PC-3 (cell line): Measurements from ENCODE around the gene SLC25A51. TPM values are rescaled to one million over a fixed set of nuclear protein-coding genes. Genes with fewer than 3 reads are reported as not detected.
"Not testable (repeated sequence)": the region's sequence is repeated elsewhere in the genome, so short reads cannot be mapped to it uniquely, and the experiment has no call there.

ENCODE experiments used
- ATAC-seq: fragments of 200-7000 bp; cut with Tn5 transposase; 2 replicates; pipeline ENCODE4 v1.9.1; 2020; ENCODE audit warnings: mild to moderate bottlenecking, moderate library complexity
- BruUV-seq: library from RNA; stranded (reverse); fragments of 400-500 nt; replicated peaks from 2 replicates; lab custom pipeline; 2021; lab: Mats Ljungman, UMichigan
- CTCF ChIA-PET: fragments of 300-600 bp; sonication (Branson Sonifier 250); formaldehyde crosslinking; loops from one replicate; lab custom pipeline; 2022; ENCODE audit warnings: antibody characterized with exemption; lab: Charles Lee
- POLR2A ChIA-PET: fragments of 300-600 bp; sonication (Branson Sonifier 250); formaldehyde crosslinking; loops from one replicate; lab custom pipeline; 2022; ENCODE audit warnings: antibody characterized with exemption; ENCODE audit not compliant: unreplicated experiment; lab: Charles Lee
- DNase-seq: peaks from one replicate; pipeline ENCODE4 v3.0.0-alpha.2; 2015
- H2AFZ ChIP-seq: fragments of 300-600 bp; sonication (generic); 2 replicates; pipeline ENCODE4 v1.6.0; 2016; ENCODE audit warnings: antibody characterized with exemption, low read length
- H3F3A ChIP-seq: fragments of 300-600 bp; sonication (generic); one replicate; pipeline ENCODE4 v1.6.0; 2017; ENCODE audit warnings: antibody characterized with exemption, low read length, control low read depth, mild to moderate bottlenecking; ENCODE audit not compliant: unreplicated experiment
- H3K27ac ChIP-seq: fragments of 300-600 bp; sonication (generic); 2 replicates; pipeline ENCODE4 v1.5.1; 2016; ENCODE audit warnings: mild to moderate bottlenecking, low read length
- H3K27me3 ChIP-seq: fragments of 300-600 bp; sonication (generic); 2 replicates; pipeline ENCODE4 v1.6.1; 2016; ENCODE audit warnings: low read length, mixed read lengths
- H3K36me3 ChIP-seq: fragments of 300-600 bp; sonication (generic); 2 replicates; pipeline ENCODE4 v1.6.1; 2016; ENCODE audit warnings: low read depth, mixed run types, low read length, mixed read lengths
- H3K4me1 ChIP-seq: fragments of 300-600 bp; sonication (generic); 2 replicates; pipeline ENCODE4 v1.5.1; 2016; ENCODE audit warnings: low read length; ENCODE audit not compliant: insufficient read depth
- H3K4me2 ChIP-seq: fragments of 300-600 bp; sonication (generic); 2 replicates; pipeline ENCODE4 v1.6.0; 2016; ENCODE audit warnings: low read length
- H3K4me3 ChIP-seq: fragments of 300-600 bp; sonication (generic); 2 replicates; pipeline ENCODE4 v1.5.1; 2016; ENCODE audit warnings: mild to moderate bottlenecking, low read length, mixed read lengths
- H3K79me2 ChIP-seq: fragments of 300-600 bp; sonication (generic); 2 replicates; pipeline ENCODE4 v1.6.1; 2017; ENCODE audit warnings: low read length, mixed read lengths
- H3K9ac ChIP-seq: fragments of 300-600 bp; sonication (generic); 2 replicates; pipeline ENCODE4 v1.6.0; 2016; ENCODE audit warnings: mild to moderate bottlenecking, low read length
- H3K9me2 ChIP-seq: fragments of 300-600 bp; sonication (generic); replicated peaks from 2 replicates; pipeline ENCODE4 v1.6.1; 2016; ENCODE audit warnings: mixed run types, low read length, mixed read lengths
- H3K9me3 ChIP-seq: fragments of 300-600 bp; sonication (generic); 2 replicates; pipeline ENCODE4 v1.6.1; 2016; ENCODE audit warnings: low read length, mixed read lengths
- H4K20me1 ChIP-seq: fragments of 300-600 bp; sonication (generic); 2 replicates; pipeline ENCODE4 v1.6.1; 2016; ENCODE audit warnings: low read length, mixed read lengths
- EZH2 ChIP-seq: fragments of 300-600 bp; sonication (generic); IDR thresholded peaks from one replicate; pipeline ENCODE4 v1.6.1; 2017; ENCODE audit warnings: antibody characterized with exemption, mild to moderate bottlenecking, low read length; ENCODE audit not compliant: unreplicated experiment
- EZH2phosphoT487 ChIP-seq: fragments of 300-600 bp; sonication (generic); IDR thresholded peaks from 2 replicates; pipeline ENCODE4 v1.6.1; 2018; ENCODE audit warnings: mild to moderate bottlenecking, antibody characterized with exemption, low read length, borderline replicate concordance
- intact Hi-C: fragments of 100-400 bp; cut with micrococcal nuclease; formaldehyde crosslinking; loops from 2 replicates; pipeline ENCODE4 v1.9.0; 2023
- total RNA-seq: library from RNA; depleted of rRNA; stranded (reverse); fragments of >200 nt; gene quantifications from 2 replicates; pipeline ENCODE4 v1.2.3, GENCODE V29; 2014
- TF ChIP-seq, protein P1 (sequence below): fragments of 300-600 bp; sonication (generic); conservative IDR thresholded peaks from 2 replicates; pipeline ENCODE4 v1.5.1; 2017; ENCODE audit warnings: antibody characterized with exemption, low read depth, mild to moderate bottlenecking, low read length

SLC25A51 gene
- total RNA-seq, 1 experiment from 2014 or later, result 24.1 TPM

- DNase-seq, result peak; percentile 86
Observed at GRCh38 chr9:37913480-37914153, 9.7 kb upstream of the SLC25A51 start.

DNA sequence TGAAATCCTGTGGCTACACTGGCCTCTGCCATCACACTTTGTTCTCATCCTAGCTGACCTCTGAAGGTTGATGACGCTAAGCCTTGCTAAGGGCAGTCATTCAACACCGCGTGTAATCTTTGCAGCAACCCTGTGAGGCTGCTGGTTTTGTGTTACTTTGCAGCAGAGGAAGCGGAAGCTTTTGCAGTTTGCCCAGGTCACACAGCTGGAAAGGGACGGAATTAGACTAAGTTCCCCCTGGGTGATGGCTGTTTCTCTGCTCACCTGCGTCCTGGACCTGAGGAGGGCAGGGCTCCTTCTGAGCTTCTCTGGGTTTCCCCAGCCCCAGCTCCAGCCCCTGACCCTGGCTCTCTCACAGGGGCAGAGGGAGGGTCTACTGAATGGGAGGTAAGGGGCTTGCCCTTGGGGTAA, 7.3 kb upstream of the SLC25A51 start:
- Histone ChIP-seq H3K4me3 (no peak overlapping the region), H3K4me2 (no peak overlapping the region), H3K27me3 (no peaks in the 10 kb centered on the region), H3K9me2 (no peaks in the 10 kb centered on the region), H3K9me3 (no peaks in the 10 kb centered on the region), H3K9ac (no peak overlapping the region), H3F3A (no peaks in the 10 kb centered on the region), H2AFZ (no peak overlapping the region), H3K27ac (no peak overlapping the region), H4K20me1 (no peaks in the 10 kb centered on the region), H3K79me2 (no peaks in the 10 kb centered on the region), H3K36me3 (no peaks in the 10 kb centered on the region; the same call in 1 of the 2 replicates), H3K4me1 (peaks cover 7% of the 10 kb centered on the region)
- CTCF ChIA-PET, result no interaction called here
- intact Hi-C loops, result loop anchor here (5.0 kb wide), 2 partner anchors 106 to 176 kb away; no protein-coding TSS in a partner anchor
- ATAC-seq (no peak), DNase-seq (no peak)
- POLR2A ChIA-PET, result no interaction called here
- TF ChIP-seq, protein P1, sequence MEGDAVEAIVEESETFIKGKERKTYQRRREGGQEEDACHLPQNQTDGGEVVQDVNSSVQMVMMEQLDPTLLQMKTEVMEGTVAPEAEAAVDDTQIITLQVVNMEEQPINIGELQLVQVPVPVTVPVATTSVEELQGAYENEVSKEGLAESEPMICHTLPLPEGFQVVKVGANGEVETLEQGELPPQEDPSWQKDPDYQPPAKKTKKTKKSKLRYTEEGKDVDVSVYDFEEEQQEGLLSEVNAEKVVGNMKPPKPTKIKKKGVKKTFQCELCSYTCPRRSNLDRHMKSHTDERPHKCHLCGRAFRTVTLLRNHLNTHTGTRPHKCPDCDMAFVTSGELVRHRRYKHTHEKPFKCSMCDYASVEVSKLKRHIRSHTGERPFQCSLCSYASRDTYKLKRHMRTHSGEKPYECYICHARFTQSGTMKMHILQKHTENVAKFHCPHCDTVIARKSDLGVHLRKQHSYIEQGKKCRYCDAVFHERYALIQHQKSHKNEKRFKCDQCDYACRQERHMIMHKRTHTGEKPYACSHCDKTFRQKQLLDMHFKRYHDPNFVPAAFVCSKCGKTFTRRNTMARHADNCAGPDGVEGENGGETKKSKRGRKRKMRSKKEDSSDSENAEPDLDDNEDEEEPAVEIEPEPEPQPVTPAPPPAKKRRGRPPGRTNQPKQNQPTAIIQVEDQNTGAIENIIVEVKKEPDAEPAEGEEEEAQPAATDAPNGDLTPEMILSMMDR, result no peak
- TF ChIP-seq EZH2 (no peak), EZH2phosphoT487 (no peak)
- no TSS peak for BruUV-seq

More at GRCh38 chr9:37913480-37914153, 9.7 kb upstream of the SLC25A51 start:
- no peaks in the 10 kb centered on the region for H3F3A ChIP-seq
- ChIA-PET CTCF (interaction anchor here (0.6 to 1.2 kb wide), 3 partner anchors 105 to 350 kb away, joined by 3 to 19 read pairs (median 3); no protein-coding TSS in a partner anchor), POLR2A (interaction anchor here (0.5 to 0.7 kb wide), 2 partner anchors 36 to 50 kb away, joined by 3 to 6 read pairs; no protein-coding TSS in a partner anchor)
- peaks cover 3% of the 10 kb centered on the region for H3K36me3 ChIP-seq
- TF ChIP-seq, protein P1, result peak; percentile 93
- no peak for TF ChIP-seq EZH2
- intact Hi-C loops, result loop anchor here (1.0 to 5.0 kb wide), 4 partner anchors 104 to 349 kb away; partner anchors contain the start of gene SHB
- H3K9ac ChIP-seq, result no peak overlapping the region
- no peaks in the 10 kb centered on the region for H3K9me3 ChIP-seq
- no peaks in the 10 kb centered on the region for H3K27me3 ChIP-seq
- BruUV-seq, result no TSS peak
- peak overlapping the region; percentile 52 for H3K27ac ChIP-seq
- no peaks in the 10 kb centered on the region for H3K9me2 ChIP-seq
- no peak overlapping the region for H3K4me3 ChIP-seq
- H3K4me1 ChIP-seq, result peaks cover 7% of the 10 kb centered on the region
- ATAC-seq, result peak; percentile 76
- no peaks in the 10 kb centered on the region for H3K79me2 ChIP-seq
- H4K20me1 ChIP-seq, result no peaks in the 10 kb centered on the region
- no peak overlapping the region for H3K4me2 ChIP-seq
- no peak overlapping the region for H2AFZ ChIP-seq

- no peaks in the 10 kb centered on the region for H4K20me1 ChIP-seq
- H3K27ac ChIP-seq, result no peak overlapping the region
- POLR2A ChIA-PET, result no interaction called here
- BruUV-seq, result no TSS peak
- no peaks in the 10 kb centered on the region; the same call in 1 of the 2 replicates for H3K36me3 ChIP-seq
- DNase-seq (no peak), ATAC-seq (no peak)
- no peaks in the 10 kb centered on the region for H3K9me3 ChIP-seq
- H3K9ac ChIP-seq, result no peak overlapping the region
- intact Hi-C loops, result loop anchor here (5.0 kb wide), 2 partner anchors 107 to 177 kb away; no protein-coding TSS in a partner anchor
- CTCF ChIA-PET, result no interaction called here
- no peaks in the 10 kb centered on the region for H3K27me3 ChIP-seq
- H3F3A ChIP-seq, result no peaks in the 10 kb centered on the region
- H3K9me2 ChIP-seq, result no peaks in the 10 kb centered on the region
- no peak overlapping the region for H2AFZ ChIP-seq
- H3K4me1 ChIP-seq, result peaks cover 7% of the 10 kb centered on the region
- H3K4me3 ChIP-seq, result no peak overlapping the region
- H3K79me2 ChIP-seq, result no peaks in the 10 kb centered on the region
- TF ChIP-seq, protein P1, result no peak
- TF ChIP-seq EZH2phosphoT487 (no peak), EZH2 (no peak)
- H3K4me2 ChIP-seq, result no peak overlapping the region
Observed at GRCh38 chr9:37910271-37910670, 6.3 kb upstream of the SLC25A51 start.

GRCh38 chr9:37909836-37910235, 5.9 kb upstream of the SLC25A51 start:
- POLR2A ChIA-PET, BruUV-seq: not testable (repeated sequence)

More at GRCh38 chr9:37909836-37910235, 5.9 kb upstream of the SLC25A51 start:
- H3K79me2 ChIP-seq, H3K9ac ChIP-seq, H3K36me3 ChIP-seq, H2AFZ ChIP-seq, H3K9me3 ChIP-seq, H4K20me1 ChIP-seq, H3K27ac ChIP-seq, H3K9me2 ChIP-seq, H3K4me3 ChIP-seq, CTCF ChIA-PET, H3K27me3 ChIP-seq, DNase-seq, ATAC-seq, H3K4me1 ChIP-seq, H3K4me2 ChIP-seq, H3F3A ChIP-seq: not testable (repeated sequence)
- intact Hi-C loops, result loop anchor here (2.0 to 10.0 kb wide), 4 partner anchors 107 to 453 kb away; partner anchors contain the start of gene POLR1E
